ENCODE results near the gene GRAMD1B.

Gene GRAMD1B

GRCh38 chr11:123562158-123562557, 132.1 kb downstream of the GRAMD1B start:
- Histone ChIP-seq H3K4me1 (ENCODE audit: low read depth, poor library complexity, severe bottlenecking) (no peaks in the 10 kb centered on the region), H3K27ac (no peak overlapping the region), H3K27me3 (ENCODE audit: insufficient read depth, low read depth) (no peaks in the 10 kb centered on the region), H3K36me3 (ENCODE audit: insufficient read depth) (no peaks in the 10 kb centered on the region), H2AFZ (ENCODE audit: low read depth) (no peak overlapping the region), H3K79me2 (ENCODE audit: insufficient read depth, low read depth) (no peaks in the 10 kb centered on the region), H3K4me2 (no peak overlapping the region), H3K9ac (no peak overlapping the region), H3K4me3 (IDR thresholded peaks at IDR 0.05; ENCODE audit: insufficient read depth, low read depth, low read length) (no peak overlapping the region), H4K20me1 (ENCODE audit: insufficient read depth) (no peaks in the 10 kb centered on the region)
- no peak for TF ChIP-seq CTCF (conservative IDR thresholded peaks at IDR 0.05; ENCODE audit: low read depth, low read length)

- H4K20me1 ChIP-seq (ENCODE audit: insufficient read depth): no peaks in the 10 kb centered on the region
- H3K36me3 ChIP-seq (ENCODE audit: insufficient read depth): no peaks in the 10 kb centered on the region
- no peak overlapping the region for H2AFZ ChIP-seq (ENCODE audit: low read depth)
- no peaks in the 10 kb centered on the region for H3K4me1 ChIP-seq (ENCODE audit: low read depth, poor library complexity, severe bottlenecking)
- H3K27me3 ChIP-seq (ENCODE audit: insufficient read depth, low read depth): no peaks in the 10 kb centered on the region
- no peak overlapping the region for H3K9ac ChIP-seq
- H3K79me2 ChIP-seq (ENCODE audit: insufficient read depth, low read depth): no peaks in the 10 kb centered on the region
- no peak overlapping the region for H3K27ac ChIP-seq
- TF ChIP-seq CTCF (conservative IDR thresholded peaks at IDR 0.05; ENCODE audit: low read depth, low read length): no peak
- no peak overlapping the region for H3K4me3 ChIP-seq (IDR thresholded peaks at IDR 0.05; ENCODE audit: insufficient read depth, low read depth, low read length)
- H3K4me2 ChIP-seq: no peak overlapping the region
Measured at GRCh38 chr11:123562829-123563228, 132.8 kb downstream of the GRAMD1B start.

GRCh38 chr11:123564221-123564620, 134.2 kb downstream of the GRAMD1B start:
- Histone ChIP-seq H3K27ac (no peak overlapping the region), H3K4me1 (ENCODE audit: low read depth, poor library complexity, severe bottlenecking) (no peaks in the 10 kb centered on the region), H3K4me2 (no peak overlapping the region), H3K79me2 (ENCODE audit: insufficient read depth, low read depth) (no peaks in the 10 kb centered on the region), H4K20me1 (ENCODE audit: insufficient read depth) (no peaks in the 10 kb centered on the region), H3K36me3 (ENCODE audit: insufficient read depth) (no peaks in the 10 kb centered on the region), H3K4me3 (IDR thresholded peaks at IDR 0.05; ENCODE audit: insufficient read depth, low read depth, low read length) (no peak overlapping the region), H3K27me3 (ENCODE audit: insufficient read depth, low read depth) (no peaks in the 10 kb centered on the region), H2AFZ (ENCODE audit: low read depth) (no peak overlapping the region), H3K9ac (no peak overlapping the region)
- no peak for TF ChIP-seq CTCF (conservative IDR thresholded peaks at IDR 0.05; ENCODE audit: low read depth, low read length)

- Histone ChIP-seq H3K27ac (no peak overlapping the region), H3K4me2 (no peak overlapping the region), H3K4me1 (ENCODE audit: low read depth, poor library complexity, severe bottlenecking) (no peaks in the 10 kb centered on the region), H3K36me3 (ENCODE audit: insufficient read depth) (no peaks in the 10 kb centered on the region), H3K27me3 (ENCODE audit: insufficient read depth, low read depth) (no peaks in the 10 kb centered on the region), H3K9ac (no peak overlapping the region), H4K20me1 (ENCODE audit: insufficient read depth) (no peaks in the 10 kb centered on the region), H3K79me2 (ENCODE audit: insufficient read depth, low read depth) (no peaks in the 10 kb centered on the region), H2AFZ (ENCODE audit: low read depth) (no peak overlapping the region), H3K4me3 (IDR thresholded peaks at IDR 0.05; ENCODE audit: insufficient read depth, low read depth, low read length) (no peak overlapping the region)
- no peak for TF ChIP-seq CTCF (conservative IDR thresholded peaks at IDR 0.05; ENCODE audit: low read depth, low read length)
Measured at GRCh38 chr11:123566852-123567251, 136.8 kb downstream of the GRAMD1B start.

Measured in KMS-11 (cell line).